NCI-H187 (cell line): ENCODE measurements around the gene BRSK1.

Source experiments
- DNase-seq, 2 experiments: peaks; one replicate each; lab custom pipeline; 2025; lab: John Stamatoyannopoulos, UW

Gene BRSK1

DNA sequence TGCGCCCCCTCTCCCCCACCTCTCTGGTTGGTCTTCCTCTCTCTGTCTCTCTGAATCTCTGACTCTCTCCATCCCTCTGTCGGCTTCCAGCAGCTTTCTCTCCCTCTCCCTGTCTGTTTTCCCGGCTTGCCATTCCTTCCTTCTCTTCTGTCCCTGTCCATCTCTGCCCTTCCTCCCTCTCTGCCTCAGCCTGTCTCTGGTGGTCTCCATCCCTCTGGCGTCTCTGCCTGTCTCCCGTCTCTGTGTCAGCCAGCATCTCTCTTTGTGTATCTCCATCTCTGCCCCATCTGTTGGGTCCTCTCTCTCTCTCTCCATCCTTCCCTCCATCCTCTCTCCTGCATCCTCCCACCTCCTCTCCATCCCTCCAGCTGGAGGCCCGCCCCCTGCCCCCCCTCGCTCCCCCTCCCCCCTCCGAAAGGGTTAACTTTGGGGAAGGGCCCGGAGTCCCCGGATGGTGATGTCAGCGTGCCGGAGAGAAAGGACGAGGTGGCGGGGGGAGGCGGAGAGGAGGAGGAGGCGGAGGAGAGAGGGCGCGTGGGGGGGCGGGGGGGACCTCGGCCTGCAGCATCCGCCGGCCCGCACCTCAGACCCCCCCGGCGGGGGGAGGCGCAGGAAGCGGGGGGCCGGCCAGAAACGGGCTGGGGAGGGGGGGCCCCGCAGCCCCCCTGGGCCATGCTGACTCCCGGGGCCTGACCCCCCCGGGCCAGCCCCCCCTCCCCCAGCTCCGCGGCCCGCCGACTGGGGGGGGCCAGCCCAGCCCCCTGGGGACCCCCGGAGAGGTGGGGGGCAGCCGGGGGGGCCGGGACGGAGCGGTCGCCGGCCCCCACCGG, at the start of gene BRSK1:
TSS of gene BRSK1 (plus strand) at position 450 of the 830 bp plus-strand sequence. CDS start 446 bp downstream, outside the sequence.
- peak in 1 of 2 experiments; percentile 7 for DNase-seq

DNA sequence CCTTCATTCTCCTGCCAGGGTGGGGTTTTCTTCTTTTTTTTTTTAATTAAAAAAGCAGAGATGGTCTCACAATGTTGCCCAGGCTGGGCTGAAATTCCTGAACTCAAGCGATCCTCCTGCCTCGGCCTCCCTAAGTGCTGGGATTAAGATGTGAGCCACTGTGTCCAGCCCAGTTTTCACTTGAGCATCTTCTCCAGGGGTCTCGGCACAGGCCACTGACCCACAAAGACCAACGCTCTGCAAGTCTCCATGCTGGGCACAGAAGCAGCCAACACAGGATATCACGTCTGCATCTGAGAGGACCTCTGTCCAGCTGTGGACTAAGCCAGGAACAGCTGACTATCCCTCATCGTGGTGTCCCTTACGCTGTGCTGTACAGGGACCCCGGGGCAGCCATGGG, 45.8 kb upstream of the BRSK1 start:
- DNase-seq: no peak

DNA sequence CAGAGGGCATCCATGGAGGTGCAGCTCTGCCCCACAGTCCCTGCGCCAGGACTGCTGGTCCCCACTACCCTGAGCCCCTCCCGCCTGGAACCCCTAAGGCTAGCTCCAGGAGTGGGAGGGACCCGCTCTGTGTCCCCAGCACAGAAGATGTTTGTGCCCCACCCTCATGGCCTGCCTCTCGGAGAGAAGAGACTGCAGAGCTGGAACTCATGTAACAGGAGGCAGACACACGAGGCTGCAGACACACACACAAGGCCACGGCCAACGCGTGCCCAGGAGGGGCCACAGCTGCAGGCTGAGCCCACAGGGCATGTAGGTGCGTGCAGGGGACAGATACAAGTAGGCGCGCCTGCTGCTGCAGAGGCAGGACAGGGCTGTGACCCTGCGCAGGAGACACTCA, 44.8 kb upstream of the BRSK1 start:
- no peak for DNase-seq

DNA sequence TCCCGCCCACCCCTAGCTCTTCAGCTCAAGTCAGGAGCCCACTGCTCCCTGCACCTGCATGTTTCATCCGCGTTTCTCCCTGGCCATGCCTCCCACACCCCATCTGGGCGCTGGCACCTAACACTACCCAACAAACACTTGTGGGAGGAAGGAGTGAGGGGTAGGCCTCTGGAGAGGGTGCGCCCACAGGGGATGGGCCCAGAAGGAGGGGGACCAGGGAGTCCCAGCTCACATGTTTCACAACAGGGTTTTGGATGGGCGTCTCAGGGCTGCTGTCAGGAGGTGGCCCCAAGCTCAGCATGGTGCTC, 43.1 kb upstream of the BRSK1 start:
- no peak for DNase-seq

- no peak for DNase-seq
Observed at GRCh38 chr19:55241143-55241934, 42.5 kb upstream of the BRSK1 start.

DNA sequence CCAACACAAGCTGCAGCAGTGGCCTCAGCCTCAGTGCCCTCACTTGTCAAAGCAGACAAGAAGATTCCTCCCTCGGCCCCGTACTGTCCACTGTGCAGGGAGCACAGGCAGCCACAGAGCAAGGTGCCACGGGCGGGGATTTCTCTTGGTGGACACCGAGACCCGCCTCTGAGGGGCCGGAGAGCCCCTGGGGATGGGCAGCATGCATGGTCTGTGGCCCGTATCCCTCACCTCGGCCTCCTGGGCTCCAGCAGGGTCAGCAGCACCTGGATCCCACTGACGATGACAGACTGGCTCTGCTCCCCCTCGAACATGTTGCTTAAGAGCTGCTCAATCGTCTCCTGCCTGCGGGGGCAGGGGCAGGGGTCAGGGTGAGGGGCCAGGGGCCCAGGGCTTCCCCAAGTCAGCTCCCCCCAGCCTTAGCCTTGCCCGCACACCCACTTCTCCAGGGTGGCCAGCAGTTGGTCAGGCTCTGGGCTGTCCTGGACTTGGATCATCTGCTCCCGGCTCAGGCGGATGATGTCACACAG, 41.8 kb upstream of the BRSK1 start:
- DNase-seq: no peak

DNA sequence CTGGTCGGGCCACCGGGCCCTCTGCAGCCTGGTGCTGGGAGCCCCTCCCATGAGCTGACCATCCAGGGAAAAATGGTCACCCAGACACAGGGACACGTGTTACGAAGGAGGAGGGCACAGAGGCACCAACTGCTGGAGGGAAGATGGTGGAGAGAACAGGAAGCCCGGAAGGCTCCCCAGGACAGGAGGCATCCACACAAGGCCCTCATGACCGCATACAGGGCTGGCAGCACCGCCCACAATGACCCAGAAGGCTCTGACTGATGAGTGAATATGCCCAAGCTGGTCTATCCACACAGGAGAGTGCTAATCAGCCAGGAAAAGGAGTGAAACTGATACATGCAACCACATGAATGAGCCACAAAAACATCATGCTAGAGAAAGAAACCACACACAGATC, 41.3 kb upstream of the BRSK1 start:
- no peak for DNase-seq

- DNase-seq: no peak
Observed at GRCh38 chr19:55244004-55244680, 39.7 kb upstream of the BRSK1 start.

GRCh38 chr19:55245236-55245904, 38.4 kb upstream of the BRSK1 start:
- no peak for DNase-seq

DNA sequence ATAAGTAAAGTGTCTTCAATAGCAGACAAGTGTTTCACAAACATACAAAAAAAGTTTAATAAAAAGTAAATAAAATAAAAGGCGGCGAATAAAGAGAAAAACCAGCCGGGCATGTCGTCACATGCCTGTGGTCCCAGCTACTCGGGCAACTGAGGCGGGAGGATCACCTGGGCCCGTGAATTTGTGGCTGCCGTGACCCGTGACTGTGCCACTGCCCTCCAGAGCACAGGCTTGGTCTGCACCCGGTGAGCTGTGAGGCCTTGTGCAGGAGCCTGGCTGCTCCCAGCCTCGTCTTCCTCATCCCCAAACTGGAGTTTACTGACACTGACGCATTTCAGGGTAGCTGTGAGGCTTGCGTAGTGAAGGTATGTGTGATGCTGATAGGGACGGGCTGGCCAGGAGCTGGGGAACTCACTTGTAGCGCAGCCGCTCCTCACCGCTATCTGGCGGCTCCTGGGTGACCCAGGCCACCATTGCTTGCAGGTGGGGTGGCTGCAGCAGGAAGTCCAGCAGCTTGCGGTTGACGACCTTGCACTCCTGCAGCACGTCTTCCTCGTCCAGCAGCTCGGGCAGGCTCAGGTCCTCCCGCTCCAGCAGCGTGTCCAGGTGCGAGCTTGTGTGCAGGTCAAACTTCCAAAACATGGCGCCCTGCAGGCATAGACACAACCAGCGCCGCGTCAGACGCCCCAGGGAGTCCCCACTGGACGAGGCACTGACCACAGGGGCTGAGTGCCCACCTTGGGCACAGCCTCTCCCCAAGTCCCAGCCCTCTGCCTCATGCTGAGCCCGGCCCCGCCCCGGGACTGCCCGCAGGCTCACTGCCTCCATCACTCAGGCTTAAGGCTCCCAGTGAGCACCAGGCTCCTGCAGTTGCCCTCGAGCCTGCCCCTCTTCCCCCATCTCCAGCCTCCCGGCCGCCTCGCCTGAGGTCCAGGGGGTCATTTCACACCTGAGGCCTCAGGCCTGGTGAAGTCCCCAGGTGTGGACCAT, 37.0 kb upstream of the BRSK1 start:
- no peak for DNase-seq

DNA sequence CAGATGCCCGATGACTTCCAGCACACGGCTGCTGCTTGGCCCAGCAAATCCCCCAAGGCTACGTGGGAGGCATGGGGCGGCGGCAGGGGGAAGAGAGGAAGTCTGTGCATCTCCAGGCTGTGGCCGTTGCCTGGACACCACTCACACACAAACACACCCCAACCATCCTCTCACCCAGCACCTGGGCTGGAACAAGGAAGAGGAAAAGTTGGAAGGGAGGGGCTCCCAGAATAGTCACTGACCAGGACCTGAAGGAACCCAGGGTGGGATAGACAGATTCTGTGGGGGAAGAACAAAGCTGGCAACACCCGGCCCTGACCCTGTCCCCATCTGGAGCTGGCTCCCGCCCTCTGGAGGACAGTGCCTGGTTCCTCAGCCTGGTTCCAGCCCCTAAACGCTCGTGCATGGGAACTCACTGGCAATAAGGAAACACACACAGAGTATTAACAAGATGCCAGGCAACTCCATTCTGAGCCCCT, 36.1 kb upstream of the BRSK1 start:
- no peak for DNase-seq

DNA sequence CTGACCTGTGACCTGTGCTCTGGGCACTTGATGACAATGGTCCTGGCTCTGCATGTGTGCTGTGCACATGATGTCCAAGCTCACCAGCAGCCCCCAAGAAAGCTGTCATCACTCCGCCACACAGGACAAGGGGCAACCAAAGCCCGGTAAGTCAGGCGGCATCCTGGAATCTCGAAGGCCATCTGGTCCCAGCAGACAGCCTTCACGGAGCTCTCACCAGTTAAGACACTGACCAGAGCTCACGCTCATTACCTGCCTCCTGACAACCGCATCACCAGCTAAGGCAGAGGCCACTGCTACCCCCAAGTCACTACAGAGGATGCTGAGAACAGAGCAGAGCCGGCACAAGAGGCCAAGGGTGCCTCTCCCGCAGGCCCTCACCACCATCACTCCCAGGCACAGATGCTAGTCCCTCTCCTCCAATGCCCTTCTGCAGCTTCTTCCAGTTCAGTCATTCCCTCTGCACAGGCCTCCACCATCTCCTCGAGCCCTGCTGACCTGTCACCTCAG, 35.6 kb upstream of the BRSK1 start:
- DNase-seq: no peak

- no peak for DNase-seq
Observed at GRCh38 chr19:55248704-55249103, 35.1 kb upstream of the BRSK1 start.

DNA sequence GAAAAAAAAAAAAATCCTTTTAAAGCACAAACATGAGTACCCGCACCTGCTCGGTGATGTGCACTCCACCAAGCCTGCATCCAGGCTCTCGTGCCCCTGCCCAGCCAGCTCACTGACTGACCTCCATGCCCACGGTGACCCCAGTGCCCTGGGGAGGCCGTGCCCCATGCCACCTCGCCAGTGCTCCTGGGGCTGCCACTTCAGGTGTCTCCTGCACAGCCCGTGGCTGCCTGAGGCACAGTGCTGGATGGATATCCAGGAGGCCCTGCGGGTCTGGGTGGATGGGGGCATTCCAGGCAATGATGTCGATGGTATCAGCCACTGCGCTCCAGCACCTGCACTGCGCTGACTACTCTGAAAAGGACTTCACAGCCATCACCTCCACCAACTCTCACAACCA, 34.0 kb upstream of the BRSK1 start:
- DNase-seq: no peak

DNA sequence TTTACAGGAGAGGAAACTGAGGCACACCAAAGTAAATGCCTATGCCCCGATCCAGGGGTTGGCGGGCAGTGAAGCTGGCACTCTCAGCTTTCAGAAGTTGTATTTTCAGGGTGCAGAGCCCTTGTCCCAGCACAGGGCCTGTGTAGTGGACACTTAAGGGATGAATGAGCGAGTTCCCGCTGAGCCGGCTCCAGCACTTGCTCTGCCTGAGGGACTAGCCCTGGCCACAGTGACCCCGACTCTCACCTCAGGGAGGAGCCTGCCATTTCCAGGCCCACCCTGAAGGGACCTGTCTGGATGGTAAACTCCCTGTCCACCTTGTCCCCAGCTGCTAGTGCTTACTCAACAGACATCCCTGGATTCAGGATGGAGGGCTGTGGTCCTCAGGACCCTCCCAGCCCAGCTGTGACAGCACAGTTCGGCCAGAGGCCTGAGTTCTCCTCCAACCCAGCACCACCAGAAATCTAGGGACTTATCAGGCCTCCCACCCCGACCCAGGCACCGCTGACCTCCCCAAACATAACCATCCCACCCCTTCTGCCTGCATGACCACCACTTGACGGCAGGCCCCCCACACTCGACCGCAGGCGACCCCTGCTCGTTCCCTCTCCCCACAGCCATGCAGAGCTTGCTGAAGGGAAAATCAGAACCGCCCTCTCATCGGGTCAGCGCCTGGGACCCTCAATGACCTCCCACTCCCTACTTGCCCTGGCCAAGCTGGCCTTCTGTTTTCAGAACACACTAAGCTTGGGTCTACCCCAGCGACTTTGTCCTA, 33.3 kb upstream of the BRSK1 start:
- no peak for DNase-seq

- no peak for DNase-seq
Observed at GRCh38 chr19:55251341-55252081, 32.3 kb upstream of the BRSK1 start.

GRCh38 chr19:55252760-55253663, 30.8 kb upstream of the BRSK1 start:
- no peak for DNase-seq
